Stimulated activated effector memory CD8-positive, alpha-beta T cell treated with anti-CD3 and anti-CD28 coated beads, Interleukin-12 subunit alpha, Interleukin-12 subunit beta, amount 100 ng/mL, for 72 hours (primary cell): ENCODE measurements around the gene EPHB1.

Source experiments
- ATAC-seq: fragments of 150-1000 bp; cut with Tn5 transposase; 2 replicates; pipeline ENCODE4 v1.10.0; 2021
- DNase-seq, 2 donors: peaks; one replicate each; pipeline ENCODE4 v3.0.0; 2021 to 2022; ENCODE audit warnings: low spot score in 2 of 2
- H3K27ac Mint-ChIP-seq: one replicate; pipeline ENCODE4 v1.8.0; 2022; ENCODE audit warnings: mild to moderate bottlenecking, mixed read lengths
- H3K36me3 Mint-ChIP-seq: one replicate; pipeline ENCODE4 v1.8.0; 2022; ENCODE audit warnings: mild to moderate bottlenecking, mixed read lengths
- H3K4me1 Mint-ChIP-seq: one replicate; pipeline ENCODE4 v1.8.0; 2022; ENCODE audit warnings: mixed read lengths
- H3K4me3 Mint-ChIP-seq: one replicate; pipeline ENCODE4 v1.8.0; 2022; ENCODE audit warnings: mild to moderate bottlenecking, mixed read lengths
- H3K9me3 Mint-ChIP-seq: one replicate; pipeline ENCODE4 v1.8.0; 2022; ENCODE audit warnings: mixed read lengths

EPHB1 gene

GRCh38 chr3:134797057-134797740 lies 2.1 kb downstream of the EPHB1 start:
- no peak overlapping the region for H3K27ac Mint-ChIP-seq
- no peak for ATAC-seq
- H3K4me3 Mint-ChIP-seq: no peak overlapping the region

GRCh38 chr3:134797741-134798451 lies 2.8 kb downstream of the EPHB1 start:
- Mint-ChIP-seq H3K9me3 (no peaks in the 10 kb centered on the region), H3K27ac (no peak overlapping the region), H3K4me1 (peaks cover 12% of the 10 kb centered on the region), H3K36me3 (no peaks in the 10 kb centered on the region), H3K4me3 (no peak overlapping the region)
- ATAC-seq: no peak
- DNase-seq: peak in 1 of 2 donors; percentile 28

More at GRCh38 chr3:134797057-134797740, 2.1 kb downstream of the EPHB1 start:
- Mint-ChIP-seq H3K9me3 (no peaks in the 10 kb centered on the region), H3K4me1 (peaks cover 12% of the 10 kb centered on the region), H3K36me3 (no peaks in the 10 kb centered on the region)
- DNase-seq: peak in 1 of 2 donors; percentile 44

- H3K9me3 Mint-ChIP-seq: no peaks in the 10 kb centered on the region
- ATAC-seq: no peak
- no peak overlapping the region for H3K27ac Mint-ChIP-seq
- DNase-seq: peak in 1 of 2 donors; percentile 30
- no peak overlapping the region for H3K4me3 Mint-ChIP-seq
- no peaks in the 10 kb centered on the region for H3K36me3 Mint-ChIP-seq
- peaks cover 12% of the 10 kb centered on the region for H3K4me1 Mint-ChIP-seq
These were observed 3.7 kb downstream of the EPHB1 start for GRCh38 chr3:134798681-134799311.

GRCh38 chr3:134799393-134799792 lies 4.3 kb downstream of the EPHB1 start:
- ATAC-seq (no peak), DNase-seq (peak in 1 of 2 donors; percentile 12)
- Mint-ChIP-seq H3K4me1 (peaks cover 11% of the 10 kb centered on the region), H3K4me3 (no peak overlapping the region), H3K36me3 (no peaks in the 10 kb centered on the region), H3K9me3 (no peaks in the 10 kb centered on the region), H3K27ac (no peak overlapping the region)

GRCh38 chr3:134801204-134801958 lies 6.3 kb downstream of the EPHB1 start:
- ATAC-seq (no peak), DNase-seq (peak in 1 of 2 donors; percentile 32)
- no peaks in the 10 kb centered on the region for H3K4me1 Mint-ChIP-seq
- no peak overlapping the region for H3K27ac Mint-ChIP-seq
- H3K4me3 Mint-ChIP-seq: no peak overlapping the region
- H3K36me3 Mint-ChIP-seq: no peaks in the 10 kb centered on the region
- H3K9me3 Mint-ChIP-seq: peaks cover 3% of the 10 kb centered on the region

- Mint-ChIP-seq H3K4me1 (no peaks in the 10 kb centered on the region), H3K27ac (no peak overlapping the region), H3K36me3 (no peaks in the 10 kb centered on the region), H3K9me3 (peaks cover 3% of the 10 kb centered on the region), H3K4me3 (no peak overlapping the region)
- ATAC-seq (peak; percentile 17), DNase-seq (peak in 1 of 2 donors; percentile 26)
These were observed 7.5 kb downstream of the EPHB1 start for GRCh38 chr3:134802428-134803050.

- Mint-ChIP-seq H3K9me3 (peaks cover 3% of the 10 kb centered on the region), H3K4me3 (no peak overlapping the region), H3K4me1 (no peaks in the 10 kb centered on the region), H3K27ac (no peak overlapping the region), H3K36me3 (no peaks in the 10 kb centered on the region)
- ATAC-seq (peak; percentile 72), DNase-seq (peak in 1 of 2 donors; percentile 55)
These were observed 8.0 kb downstream of the EPHB1 start for GRCh38 chr3:134803051-134803505.

- no peaks in the 10 kb centered on the region for H3K4me1 Mint-ChIP-seq
These were observed 8.6 kb downstream of the EPHB1 start for GRCh38 chr3:134803652-134804051.

GRCh38 chr3:134804508-134805480 lies 9.7 kb downstream of the EPHB1 start:
- H3K4me3 Mint-ChIP-seq: no peak overlapping the region
- no peak overlapping the region for H3K27ac Mint-ChIP-seq
- no peak for ATAC-seq
- DNase-seq: no peak
- no peaks in the 10 kb centered on the region for H3K36me3 Mint-ChIP-seq
- no peaks in the 10 kb centered on the region for H3K4me1 Mint-ChIP-seq
- peaks cover 3% of the 10 kb centered on the region for H3K9me3 Mint-ChIP-seq

More at GRCh38 chr3:134803652-134804051, 8.6 kb downstream of the EPHB1 start:
- H3K9me3 Mint-ChIP-seq: peaks cover 3% of the 10 kb centered on the region
- no peak for DNase-seq
- H3K36me3 Mint-ChIP-seq: no peaks in the 10 kb centered on the region
- no peak for ATAC-seq
- no peak overlapping the region for H3K4me3 Mint-ChIP-seq
- H3K27ac Mint-ChIP-seq: no peak overlapping the region

GRCh38 chr3:134807189-134807588 lies 12.1 kb downstream of the EPHB1 start:
- no peak overlapping the region for H3K27ac Mint-ChIP-seq

GRCh38 chr3:134808835-134809234 lies 13.8 kb downstream of the EPHB1 start:
- no peak for DNase-seq
- Mint-ChIP-seq H3K27ac (no peak overlapping the region), H3K36me3 (no peaks in the 10 kb centered on the region), H3K9me3 (peaks cover 3% of the 10 kb centered on the region), H3K4me1 (no peaks in the 10 kb centered on the region), H3K4me3 (no peak overlapping the region)
- ATAC-seq: no peak

More at GRCh38 chr3:134807189-134807588, 12.1 kb downstream of the EPHB1 start:
- H3K9me3 Mint-ChIP-seq: peaks cover 3% of the 10 kb centered on the region
- DNase-seq: no peak
- no peak for ATAC-seq
- no peaks in the 10 kb centered on the region for H3K4me1 Mint-ChIP-seq
- H3K4me3 Mint-ChIP-seq: no peak overlapping the region
- H3K36me3 Mint-ChIP-seq: no peaks in the 10 kb centered on the region

- ATAC-seq: no peak
- Mint-ChIP-seq H3K9me3 (peaks cover 2% of the 10 kb centered on the region), H3K4me1 (no peaks in the 10 kb centered on the region), H3K36me3 (no peaks in the 10 kb centered on the region), H3K27ac (no peak overlapping the region), H3K4me3 (no peak overlapping the region)
- DNase-seq: no peak
These were observed 14.5 kb downstream of the EPHB1 start for GRCh38 chr3:134809427-134810051.

GRCh38 chr3:134810052-134810435 lies 15.0 kb downstream of the EPHB1 start:
- DNase-seq: no peak
- no peaks in the 10 kb centered on the region for H3K9me3 Mint-ChIP-seq
- ATAC-seq: no peak
- no peaks in the 10 kb centered on the region for H3K36me3 Mint-ChIP-seq
- no peak overlapping the region for H3K4me3 Mint-ChIP-seq
- no peaks in the 10 kb centered on the region for H3K4me1 Mint-ChIP-seq
- H3K27ac Mint-ChIP-seq: no peak overlapping the region
